Measurements from ENCODE around the gene ATP8B2. TPM values are rescaled to one million over a fixed set of nuclear protein-coding genes. Genes with fewer than 3 reads are reported as not detected.
A peak's percentile ranks its signal among the peaks of the same experiment; 100 is the strongest.

Gene ATP8B2
- total and polyA plus RNA-seq, 5 experiments from 2014 or later = 48.5 to 114 (median 65.1) TPM

DNA sequence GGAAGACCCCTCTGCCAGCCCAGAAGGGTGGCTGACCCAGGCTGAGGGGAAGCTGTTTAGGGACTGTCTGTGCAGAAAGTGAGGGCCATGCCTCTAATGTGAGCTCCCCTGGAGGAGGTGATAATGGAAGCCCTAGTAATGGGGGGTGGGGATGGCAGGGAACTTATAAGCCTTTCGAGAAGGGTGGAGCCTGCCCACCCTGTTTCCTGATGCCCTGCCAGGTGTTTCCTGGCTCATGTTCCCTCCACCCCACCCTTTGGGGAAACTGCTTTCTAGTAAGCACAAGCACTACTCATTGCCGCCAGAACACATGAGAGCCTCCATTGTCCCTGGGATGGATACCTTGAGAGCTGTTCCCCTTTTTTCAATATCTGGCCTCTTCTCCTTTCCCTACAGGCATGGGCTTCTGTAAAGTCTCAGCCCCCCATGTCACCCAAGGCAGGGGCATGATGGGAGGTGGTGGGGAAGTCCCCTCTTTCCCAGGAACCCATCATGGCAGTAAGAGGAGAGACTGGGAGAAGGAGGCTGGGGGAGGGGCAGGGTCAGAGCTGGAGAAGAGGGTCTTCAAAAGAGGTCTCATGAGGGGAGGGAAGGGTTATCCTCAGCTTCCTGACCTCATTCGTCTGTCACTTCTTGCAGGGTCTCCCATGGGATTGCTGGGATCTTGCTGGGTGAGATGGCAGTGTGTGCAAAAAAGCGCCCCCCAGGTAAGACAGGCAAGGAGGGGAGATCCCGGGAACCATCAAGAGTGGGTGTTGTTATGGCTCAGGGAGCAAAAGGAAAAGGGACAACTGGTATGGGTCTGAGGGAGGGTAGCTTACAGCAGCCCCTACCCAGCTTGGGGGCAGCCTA lies 2.4 kb downstream of the ATP8B2 start:
- DNase-seq (peak in 5 of 10 donors; percentile 22 to 54 (median 41)), ATAC-seq (no peak)
- Mint-ChIP-seq H3K36me3 (peaks cover 0 to 26% (median 16%) of the 10 kb centered on the region in 3 donors), H3K27ac (peak overlapping the region; percentile 84 to 98 (median 94)), H3K4me3 (peak overlapping the region; percentile 85 to 99 (median 93)), H3K9me3 (no peaks in the 10 kb centered on the region), H3K27me3 (no peaks in the 10 kb centered on the region), H3K4me1 (peaks cover 35 to 76% (median 71%) of the 10 kb centered on the region in 4 donors)
- POLR2A ChIA-PET = interaction anchor here (0.5 to 15.4 kb wide), 21 partner anchors 9 to 988 kb away, joined by 3 to 358 read pairs (median 4); partner anchors contain the start of genes CREB3L4, HAX1, IL6R and RPS27

- peak; percentile 81 to 94 (median 87) for DNase-seq
- peak; percentile 70 to 73 for ATAC-seq
- H3K36me3 Mint-ChIP-seq = peaks cover 0 to 34% (median 17%) of the 10 kb centered on the region in 3 donors
- peak overlapping the region; percentile 86 to 99 (median 93) for H3K4me3 Mint-ChIP-seq
- peaks cover 36 to 82% (median 77%) of the 10 kb centered on the region in 4 donors for H3K4me1 Mint-ChIP-seq
- H3K9me3 Mint-ChIP-seq = no peaks in the 10 kb centered on the region
- peak overlapping the region; percentile 91 to 98 (median 94) for H3K27ac Mint-ChIP-seq
- H3K27me3 Mint-ChIP-seq = no peaks in the 10 kb centered on the region
- POLR2A ChIA-PET = interaction anchor here (0.5 to 15.4 kb wide), 18 partner anchors 8 to 987 kb away, joined by 3 to 358 read pairs (median 5); partner anchors contain the start of genes CREB3L4 and HAX1
Measured at GRCh38 chr1:154328318-154329151, 3.2 kb downstream of the ATP8B2 start.

DNA sequence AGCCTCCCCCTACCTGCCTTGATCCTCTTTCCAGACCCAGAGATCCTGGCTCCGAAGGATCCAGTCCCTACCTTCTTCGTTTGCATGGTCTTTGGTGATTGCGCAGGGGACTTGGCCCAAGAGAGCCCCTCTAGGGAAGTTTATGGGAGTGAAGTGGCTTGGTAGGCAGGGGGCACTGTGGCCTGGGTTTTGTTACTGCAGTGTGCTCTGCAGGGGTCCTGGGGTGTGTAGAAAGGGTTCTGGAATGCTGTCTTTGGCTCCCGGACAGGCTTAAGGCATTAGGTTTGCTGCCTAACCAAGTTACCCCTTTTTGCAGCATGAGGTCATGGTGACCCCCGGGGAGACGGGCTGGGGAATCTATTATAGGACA lies 3.8 kb downstream of the ATP8B2 start:
- POLR2A ChIA-PET = interaction anchor here (0.8 to 15.4 kb wide), 10 partner anchors 7 to 362 kb away, joined by 3 to 358 read pairs (median 7); partner anchors contain the start of genes CREB3L4 and HAX1
- Mint-ChIP-seq H3K4me3 (peak overlapping the region; percentile 74 to 95 (median 90)), H3K27ac (peak overlapping the region; percentile 91 to 96 (median 94)), H3K9me3 (no peaks in the 10 kb centered on the region), H3K36me3 (peaks cover 0 to 40% (median 20%) of the 10 kb centered on the region in 3 donors), H3K4me1 (peaks cover 40 to 83% (median 79%) of the 10 kb centered on the region in 4 donors), H3K27me3 (no peaks in the 10 kb centered on the region)
- DNase-seq = peak in 1 of 10 donors; percentile 45
- peak in 1 of 2 donors; percentile 13 for ATAC-seq

DNA sequence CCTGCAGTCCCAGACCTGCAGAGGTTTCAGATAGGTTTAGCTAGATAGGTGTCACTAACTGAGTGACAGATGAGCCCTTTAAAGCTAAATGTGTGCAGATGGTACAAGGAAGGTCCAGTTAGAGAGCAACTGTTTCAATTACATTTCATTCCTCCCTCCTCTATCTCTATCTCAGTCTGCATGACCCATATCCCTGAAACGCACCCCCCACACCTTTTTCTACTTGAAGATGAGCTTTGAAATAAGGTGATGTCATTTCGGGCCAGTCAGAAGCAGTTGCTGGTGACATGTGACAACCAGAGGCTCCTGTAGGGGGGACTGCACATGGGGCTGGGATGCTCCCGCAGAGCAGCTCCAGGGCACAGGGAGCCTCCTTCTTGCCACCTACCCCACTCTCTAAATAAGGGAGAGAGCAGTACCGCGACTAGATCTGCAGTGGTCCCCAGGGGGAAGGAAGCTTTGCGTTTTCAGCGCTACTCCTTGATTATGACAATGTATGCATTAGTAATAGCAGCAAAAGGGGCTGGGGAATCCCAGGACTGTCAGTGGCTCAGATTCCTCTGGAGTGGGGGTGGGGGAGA lies 4.3 kb downstream of the ATP8B2 start:
- H3K9me3 Mint-ChIP-seq = no peaks in the 10 kb centered on the region
- peaks cover 42 to 84% (median 79%) of the 10 kb centered on the region in 4 donors for H3K4me1 Mint-ChIP-seq
- H3K36me3 Mint-ChIP-seq = peaks cover 0 to 45% (median 24%) of the 10 kb centered on the region in 3 donors
- peak overlapping the region; percentile 74 to 95 (median 90) for H3K4me3 Mint-ChIP-seq
- ATAC-seq = peak; percentile 5 to 26
- POLR2A ChIA-PET = interaction anchor here (0.8 to 15.4 kb wide), 9 partner anchors 7 to 131 kb away, joined by 3 to 358 read pairs (median 9); partner anchors contain the start of gene HAX1
- H3K27ac Mint-ChIP-seq = peak overlapping the region; percentile 91 to 96 (median 94)
- H3K27me3 Mint-ChIP-seq = no peaks in the 10 kb centered on the region
- DNase-seq = peak in 7 of 10 donors; percentile 37 to 72 (median 53)

DNA sequence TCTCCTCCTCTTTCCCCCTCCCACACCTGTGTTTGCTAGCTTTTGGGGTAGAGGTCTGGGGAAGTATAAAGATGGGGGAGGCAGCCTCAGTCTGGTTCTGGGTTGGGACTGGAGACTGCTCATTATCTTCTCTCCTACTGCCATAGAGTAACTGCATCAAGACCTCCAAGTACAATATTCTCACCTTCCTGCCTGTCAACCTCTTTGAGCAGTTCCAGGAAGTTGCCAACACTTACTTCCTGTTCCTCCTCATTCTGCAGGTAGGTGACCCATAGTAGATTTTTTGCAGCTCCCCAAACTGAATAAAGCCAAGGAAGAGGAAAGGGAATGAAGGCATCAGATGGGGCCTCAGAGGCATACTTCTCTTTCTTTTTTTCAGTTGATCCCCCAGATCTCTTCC lies 5.3 kb downstream of the ATP8B2 start:
- no peaks in the 10 kb centered on the region for H3K9me3 Mint-ChIP-seq
- peak in 1 of 10 donors; percentile 45 for DNase-seq
- no peaks in the 10 kb centered on the region for H3K27me3 Mint-ChIP-seq
- POLR2A ChIA-PET = interaction anchor here (1.6 to 15.4 kb wide), 2 partner anchors 16 to 73 kb away, joined by 9 to 358 read pairs; no protein-coding TSS in a partner anchor
- peak overlapping the region; percentile 76 to 96 (median 92) for H3K27ac Mint-ChIP-seq
- peaks cover 0 to 53% (median 26%) of the 10 kb centered on the region in 3 donors for H3K36me3 Mint-ChIP-seq
- H3K4me1 Mint-ChIP-seq = peaks cover 44 to 92% (median 87%) of the 10 kb centered on the region in 4 donors
- peak overlapping the region; percentile 48 to 95 (median 88) for H3K4me3 Mint-ChIP-seq
- ATAC-seq = no peak

GRCh38 chr1:154334079-154335024 lies 9.0 kb downstream of the ATP8B2 start:
- Mint-ChIP-seq H3K4me3 (peak overlapping the region in 7 of 10 donors; percentile 40 to 87 (median 80)), H3K36me3 (peaks cover 11 to 80% (median 47%) of the 10 kb centered on the region in 3 donors), H3K4me1 (peaks cover 40 to 90% (median 83%) of the 10 kb centered on the region in 4 donors), H3K27me3 (no peaks in the 10 kb centered on the region), H3K27ac (peak overlapping the region; percentile 89 to 98 (median 93)), H3K9me3 (no peaks in the 10 kb centered on the region)
- ATAC-seq (no peak), DNase-seq (peak in 1 of 10 donors; percentile 51)
- POLR2A ChIA-PET = interaction anchor here (0.5 to 15.4 kb wide), 21 partner anchors 9 to 457 kb away, joined by 3 to 358 read pairs (median 4); partner anchors contain the start of genes ATP8B2, IL6R and RPS27

DNA sequence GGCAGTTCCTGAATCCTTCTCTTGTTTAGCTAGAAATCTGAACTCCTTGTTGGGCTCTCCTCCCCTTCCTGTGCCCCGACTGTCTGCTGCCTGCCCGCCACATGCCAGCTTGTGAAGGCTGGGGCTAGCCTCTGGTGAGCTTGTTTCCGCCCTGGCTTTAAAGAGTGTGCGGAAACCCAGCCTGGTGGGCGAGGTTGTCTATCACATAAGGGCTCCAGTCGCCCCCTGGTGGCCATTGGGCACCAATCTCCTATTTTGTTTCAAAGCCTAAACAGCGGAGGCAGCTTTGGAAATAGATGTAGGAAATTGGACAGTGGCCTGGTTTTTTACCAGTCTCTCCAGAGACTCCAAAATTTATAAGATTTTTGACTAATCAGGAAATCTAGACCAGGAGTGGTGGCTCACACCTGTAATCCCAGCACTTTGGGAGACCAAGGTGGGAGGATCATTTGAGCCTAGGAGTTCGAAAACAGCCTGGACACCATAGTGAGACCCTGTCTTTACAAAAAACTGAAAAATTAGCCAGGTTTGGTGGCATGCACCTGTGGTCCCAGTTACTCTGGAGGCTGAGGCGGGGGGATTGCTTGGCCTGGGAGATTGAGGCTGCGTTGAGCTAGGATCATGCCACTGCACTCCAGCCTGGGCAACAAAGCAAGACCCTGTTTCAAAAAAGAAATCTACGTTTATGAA lies 9.8 kb downstream of the ATP8B2 start:
- POLR2A ChIA-PET = interaction anchor here (0.5 to 15.4 kb wide), 20 partner anchors 9 to 457 kb away, joined by 3 to 358 read pairs (median 4); partner anchors contain the start of genes ATP8B2, IL6R and RPS27
- DNase-seq = peak; percentile 83 to 97 (median 88)
- peak overlapping the region; percentile 89 to 98 (median 93) for H3K27ac Mint-ChIP-seq
- peaks cover 37 to 90% (median 83%) of the 10 kb centered on the region in 4 donors for H3K4me1 Mint-ChIP-seq
- no peaks in the 10 kb centered on the region for H3K27me3 Mint-ChIP-seq
- ATAC-seq = peak; percentile 97 to 99
- peak overlapping the region in 9 of 10 donors; percentile 47 to 87 (median 76) for H3K4me3 Mint-ChIP-seq
- H3K36me3 Mint-ChIP-seq = peaks cover 14 to 83% (median 54%) of the 10 kb centered on the region in 3 donors
- no peaks in the 10 kb centered on the region for H3K9me3 Mint-ChIP-seq

- Mint-ChIP-seq H3K27me3 (no peaks in the 10 kb centered on the region), H3K27ac (peak overlapping the region; percentile 93 to 99 (median 96)), H3K36me3 (peaks cover 14 to 86% (median 50%) of the 10 kb centered on the region in 3 donors), H3K4me3 (peak overlapping the region; percentile 71 to 98 (median 86)), H3K9me3 (no peaks in the 10 kb centered on the region), H3K4me1 (peaks cover 37 to 90% (median 84%) of the 10 kb centered on the region in 4 donors)
- ATAC-seq = peak; percentile 10 to 34
- POLR2A ChIA-PET = interaction anchor here (0.6 to 15.4 kb wide), 5 partner anchors 10 to 271 kb away, joined by 3 to 358 read pairs (median 46); partner anchors contain the start of genes ADAR, ATP8B2 and IL6R
- peak in 3 of 10 donors; percentile 7 to 33 (median 31) for DNase-seq
Measured at GRCh38 chr1:154337253-154337894, 12.0 kb downstream of the ATP8B2 start.

- DNase-seq (peak in 1 of 10 donors; percentile 26), ATAC-seq (no peak)
- Mint-ChIP-seq H3K4me1 (peaks cover 45 to 93% (median 88%) of the 10 kb centered on the region in 4 donors), H3K4me3 (peak overlapping the region; percentile 33 to 98 (median 82)), H3K27ac (peak overlapping the region; percentile 85 to 99 (median 96)), H3K9me3 (no peaks in the 10 kb centered on the region), H3K36me3 (peaks cover 24 to 86% (median 60%) of the 10 kb centered on the region in 3 donors), H3K27me3 (no peaks in the 10 kb centered on the region)
- POLR2A ChIA-PET = interaction anchor here (0.7 to 16.2 kb wide), 7 partner anchors 8 to 66 kb away, joined by 3 to 358 read pairs (median 46); partner anchors contain the start of genes ATP8B2, HAX1 and IL6R
Measured at GRCh38 chr1:154338875-154339274, 13.6 kb downstream of the ATP8B2 start.
